GM20000 (cell line): ENCODE measurements around the gene SOX15.

Source experiments
- DNase-seq: peaks from one replicate; pipeline ENCODE4 v3.0.0; 2012; ENCODE audit warnings: low spot score
- CTCF ChIP-seq: IDR thresholded peaks from 2 replicates; pipeline ENCODE4 v1.5.1; 2012; ENCODE audit warnings: mild to moderate bottlenecking, control low read depth; ENCODE audit errors: extremely low read depth, missing control alignments

The SOX15 gene

GRCh38 chr17:7549401-7550055 is 40.4 kb downstream of the SOX15 start:
- TF ChIP-seq CTCF, result no peak
- DNase-seq, result peak; percentile 52

GRCh38 chr17:7548585-7549400 is 41.1 kb downstream of the SOX15 start, which contains the start of gene TNFSF12:
Gene TNFSF12 (plus strand): TSS chr17:7549058. CDS start chr17:7549154, 96 bp downstream.
- no peak for TF ChIP-seq CTCF
- peak; percentile 76 for DNase-seq

- DNase-seq, result no peak
- no peak for TF ChIP-seq CTCF
Observed at GRCh38 chr17:7544911-7545310, 45.0 kb downstream of the SOX15 start.

GRCh38 chr17:7541074-7541621 is 48.7 kb downstream of the SOX15 start:
- TF ChIP-seq CTCF, result no peak
- DNase-seq, result no peak

GRCh38 chr17:7538891-7539545 is 50.9 kb downstream of the SOX15 start:
- DNase-seq, result no peak
- no peak for TF ChIP-seq CTCF
